WTC11 (cell line): ENCODE data around the gene FNDC7. TPM values are rescaled to one million over a fixed set of nuclear protein-coding genes. Genes with fewer than 3 reads are reported as not detected.

Experiments used
- ATF2 ChIP-seq: sonication (generic); formaldehyde crosslinking; IDR thresholded peaks from 2 replicates; pipeline ENCODE4 v1.8.1; 2022; ENCODE audit warnings: low read depth, missing genetic modification reagents, borderline replicate concordance
- CREM ChIP-seq: sonication (generic); formaldehyde crosslinking; IDR thresholded peaks from 2 replicates; pipeline ENCODE4 v1.8.1; 2022; ENCODE audit warnings: mild to moderate bottlenecking, missing genetic modification reagents, moderate library complexity
- CTCF ChIP-seq: fragments of 200-600 bp; IDR thresholded peaks from 2 replicates; pipeline ENCODE4 v1.8.0; 2022; ENCODE audit warnings: antibody characterized with exemption
- ETV6 ChIP-seq: sonication (generic); formaldehyde crosslinking; IDR thresholded peaks from 2 replicates; pipeline ENCODE4 v1.8.1; 2022; ENCODE audit warnings: mild to moderate bottlenecking, missing genetic modification reagents
- FOXJ3 ChIP-seq: sonication (generic); formaldehyde crosslinking; IDR thresholded peaks from 2 replicates; pipeline ENCODE4 v1.9.0; 2021; ENCODE audit warnings: missing genetic modification reagents, mild to moderate bottlenecking, borderline replicate concordance
- FOXK1 ChIP-seq: sonication (generic); formaldehyde crosslinking; IDR thresholded peaks from 2 replicates; pipeline ENCODE4 v1.8.0; 2022; ENCODE audit warnings: mild to moderate bottlenecking, moderate library complexity, missing genetic modification reagents
- FOXP1 ChIP-seq: sonication (generic); formaldehyde crosslinking; IDR thresholded peaks from 2 replicates; pipeline ENCODE4 v1.8.0; 2022; ENCODE audit warnings: missing genetic modification reagents, mild to moderate bottlenecking, moderate library complexity, borderline replicate concordance
- HMGXB4 ChIP-seq: sonication (generic); formaldehyde crosslinking; IDR thresholded peaks from 2 replicates; pipeline ENCODE4 v1.8.1; 2023; ENCODE audit warnings: mild to moderate bottlenecking, moderate library complexity, missing genetic modification reagents
- IRF1 ChIP-seq: sonication (generic); formaldehyde crosslinking; IDR thresholded peaks from 2 replicates; pipeline ENCODE4 v1.8.0; 2023; ENCODE audit warnings: missing genetic modification reagents
- NFE2L1 ChIP-seq: sonication (generic); formaldehyde crosslinking; IDR thresholded peaks from 2 replicates; pipeline ENCODE4 v1.8.1; 2023; ENCODE audit warnings: missing genetic modification reagents
- PRRX2 ChIP-seq: fragments of 250-450 bp; sonication (Bioruptor Pico); IDR thresholded peaks from 2 replicates; pipeline ENCODE4 v1.8.0; 2021; ENCODE audit warnings: mild to moderate bottlenecking
- STAT6 ChIP-seq: sonication (generic); formaldehyde crosslinking; conservative IDR thresholded peaks from 2 replicates; pipeline ENCODE4 v1.8.1; 2023; ENCODE audit warnings: mild to moderate bottlenecking, low read depth, missing genetic modification reagents, moderate library complexity
- TCF7 ChIP-seq: sonication (generic); formaldehyde crosslinking; IDR thresholded peaks from 2 replicates; pipeline ENCODE4 v1.8.0; 2022; ENCODE audit warnings: mild to moderate bottlenecking, low read depth, missing genetic modification reagents, moderate library complexity
- ZBTB43 ChIP-seq: sonication (generic); formaldehyde crosslinking; IDR thresholded peaks from 2 replicates; pipeline ENCODE4 v1.8.1; 2023; ENCODE audit warnings: mild to moderate bottlenecking, missing genetic modification reagents
- ZNF317 ChIP-seq: sonication (generic); formaldehyde crosslinking; IDR thresholded peaks from 2 replicates; pipeline ENCODE4 v1.8.1; 2023; ENCODE audit warnings: low read depth, mild to moderate bottlenecking, moderate library complexity, missing genetic modification reagents, borderline replicate concordance
- ZNF512 ChIP-seq: sonication (generic); formaldehyde crosslinking; IDR thresholded peaks from 2 replicates; pipeline ENCODE4 v1.8.1; 2022; ENCODE audit warnings: missing genetic modification reagents, borderline replicate concordance
- total RNA-seq: library from RNA; stranded (reverse); gene quantifications from 3 replicates; pipeline ENCODE4 v1.2.3, GENCODE V29; 2021
- TF ChIP-seq, protein P1 (sequence below): sonication (generic); formaldehyde crosslinking; IDR thresholded peaks from 2 replicates; pipeline ENCODE4 v1.8.0; 2022; ENCODE audit warnings: mild to moderate bottlenecking, missing genetic modification reagents
- TF ChIP-seq, protein P2 (sequence below): sonication (generic); formaldehyde crosslinking; IDR thresholded peaks from 2 replicates; pipeline ENCODE4 v1.8.0; 2022; ENCODE audit warnings: missing genetic modification reagents
- TF ChIP-seq, protein P3 (sequence below): sonication (generic); formaldehyde crosslinking; IDR thresholded peaks from 2 replicates; pipeline ENCODE4 v1.8.1; 2023; ENCODE audit warnings: mild to moderate bottlenecking, missing genetic modification reagents, moderate library complexity

The FNDC7 gene
- total RNA-seq, 1 experiment from 2014 or later: 0.28 TPM

GRCh38 chr1:108746382-108747170 is 33.9 kb downstream of the FNDC7 start, which contains the start of gene STXBP3 (continued):
- TF ChIP-seq HMGXB4 (CRISPR knock-in tag) (peak; percentile 3; the same call in 1 of the 2 replicates), ETV6 (CRISPR knock-in tag) (peak; percentile 54), IRF1 (no peak), ZBTB43 (CRISPR knock-in tag) (peak; percentile 63; the same call in 1 of the 2 replicates), CTCF (peak; percentile 67), FOXJ3 (no peak; the same call in 1 of the 2 replicates), FOXK1 (CRISPR knock-in tag) (peak; percentile 52; the same call in 1 of the 2 replicates), TCF7 (CRISPR knock-in tag) (no peak), STAT6 (no peak), PRRX2 (CRISPR knock-in tag) (0 out of 2 replicates have a peak, but pooled peaks have one; percentile 23), NFE2L1 (CRISPR knock-in tag) (peak; percentile 72), FOXP1 (CRISPR knock-in tag) (peak; percentile 86; the same call in 1 of the 2 replicates), CREM (CRISPR knock-in tag) (peak; percentile 89), ZNF317 (CRISPR knock-in tag) (no peak), ATF2 (CRISPR knock-in tag) (no peak), ZNF512 (no peak)
- TF ChIP-seq, protein P1, sequence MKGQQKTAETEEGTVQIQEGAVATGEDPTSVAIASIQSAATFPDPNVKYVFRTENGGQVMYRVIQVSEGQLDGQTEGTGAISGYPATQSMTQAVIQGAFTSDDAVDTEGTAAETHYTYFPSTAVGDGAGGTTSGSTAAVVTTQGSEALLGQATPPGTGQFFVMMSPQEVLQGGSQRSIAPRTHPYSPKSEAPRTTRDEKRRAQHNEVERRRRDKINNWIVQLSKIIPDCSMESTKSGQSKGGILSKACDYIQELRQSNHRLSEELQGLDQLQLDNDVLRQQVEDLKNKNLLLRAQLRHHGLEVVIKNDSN (CRISPR knock-in tag): peak; percentile 54; the same call in 1 of the 2 replicates
- TF ChIP-seq, protein P2, sequence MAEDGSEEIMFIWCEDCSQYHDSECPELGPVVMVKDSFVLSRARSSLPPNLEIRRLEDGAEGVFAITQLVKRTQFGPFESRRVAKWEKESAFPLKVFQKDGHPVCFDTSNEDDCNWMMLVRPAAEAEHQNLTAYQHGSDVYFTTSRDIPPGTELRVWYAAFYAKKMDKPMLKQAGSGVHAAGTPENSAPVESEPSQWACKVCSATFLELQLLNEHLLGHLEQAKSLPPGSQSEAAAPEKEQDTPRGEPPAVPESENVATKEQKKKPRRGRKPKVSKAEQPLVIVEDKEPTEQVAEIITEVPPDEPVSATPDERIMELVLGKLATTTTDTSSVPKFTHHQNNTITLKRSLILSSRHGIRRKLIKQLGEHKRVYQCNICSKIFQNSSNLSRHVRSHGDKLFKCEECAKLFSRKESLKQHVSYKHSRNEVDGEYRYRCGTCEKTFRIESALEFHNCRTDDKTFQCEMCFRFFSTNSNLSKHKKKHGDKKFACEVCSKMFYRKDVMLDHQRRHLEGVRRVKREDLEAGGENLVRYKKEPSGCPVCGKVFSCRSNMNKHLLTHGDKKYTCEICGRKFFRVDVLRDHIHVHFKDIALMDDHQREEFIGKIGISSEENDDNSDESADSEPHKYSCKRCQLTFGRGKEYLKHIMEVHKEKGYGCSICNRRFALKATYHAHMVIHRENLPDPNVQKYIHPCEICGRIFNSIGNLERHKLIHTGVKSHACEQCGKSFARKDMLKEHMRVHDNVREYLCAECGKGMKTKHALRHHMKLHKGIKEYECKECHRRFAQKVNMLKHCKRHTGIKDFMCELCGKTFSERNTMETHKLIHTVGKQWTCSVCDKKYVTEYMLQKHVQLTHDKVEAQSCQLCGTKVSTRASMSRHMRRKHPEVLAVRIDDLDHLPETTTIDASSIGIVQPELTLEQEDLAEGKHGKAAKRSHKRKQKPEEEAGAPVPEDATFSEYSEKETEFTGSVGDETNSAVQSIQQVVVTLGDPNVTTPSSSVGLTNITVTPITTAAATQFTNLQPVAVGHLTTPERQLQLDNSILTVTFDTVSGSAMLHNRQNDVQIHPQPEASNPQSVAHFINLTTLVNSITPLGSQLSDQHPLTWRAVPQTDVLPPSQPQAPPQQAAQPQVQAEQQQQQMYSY (CRISPR knock-in tag): no peak
- TF ChIP-seq, protein P3, sequence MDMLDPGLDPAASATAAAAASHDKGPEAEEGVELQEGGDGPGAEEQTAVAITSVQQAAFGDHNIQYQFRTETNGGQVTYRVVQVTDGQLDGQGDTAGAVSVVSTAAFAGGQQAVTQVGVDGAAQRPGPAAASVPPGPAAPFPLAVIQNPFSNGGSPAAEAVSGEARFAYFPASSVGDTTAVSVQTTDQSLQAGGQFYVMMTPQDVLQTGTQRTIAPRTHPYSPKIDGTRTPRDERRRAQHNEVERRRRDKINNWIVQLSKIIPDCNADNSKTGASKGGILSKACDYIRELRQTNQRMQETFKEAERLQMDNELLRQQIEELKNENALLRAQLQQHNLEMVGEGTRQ (CRISPR knock-in tag): no peak
